SKM-1 (cell line): ENCODE data around the gene DOCK7.

Experiments
- DNase-seq: peaks from one replicate; lab custom pipeline; 2025; ENCODE audit not compliant: unreplicated experiment; lab: John Stamatoyannopoulos, UW

Gene DOCK7

DNA sequence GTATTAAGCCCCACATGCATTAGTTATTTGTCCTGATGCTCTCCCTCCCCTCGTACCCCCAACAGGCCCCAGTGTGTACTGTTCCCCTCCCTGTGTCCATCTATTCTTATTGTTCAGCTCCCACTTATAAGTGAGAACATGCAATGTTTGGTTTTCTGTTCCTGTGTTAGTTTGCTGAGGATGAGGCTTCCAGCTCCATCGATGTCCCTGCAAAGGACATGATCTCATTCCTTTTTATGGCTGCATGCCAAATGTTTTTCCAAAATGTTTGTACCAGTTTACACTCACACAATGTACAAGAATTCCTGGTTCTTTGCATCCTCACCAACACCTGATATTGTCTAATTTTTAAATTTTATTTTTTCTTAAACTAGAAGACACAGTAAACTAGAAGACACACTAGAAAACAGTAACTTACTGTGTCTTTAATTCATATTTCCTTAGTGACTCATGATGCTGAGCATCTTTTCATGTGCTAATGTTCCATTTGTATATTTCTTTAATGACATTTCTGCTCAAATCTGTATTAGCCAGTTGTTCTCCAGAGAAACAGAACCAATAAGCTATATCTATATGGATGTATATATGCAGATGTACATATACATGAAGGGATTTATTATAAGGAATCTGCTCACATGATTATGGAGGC is 270.7 kb downstream of the DOCK7 start:
- DNase-seq, result no peak

DNA sequence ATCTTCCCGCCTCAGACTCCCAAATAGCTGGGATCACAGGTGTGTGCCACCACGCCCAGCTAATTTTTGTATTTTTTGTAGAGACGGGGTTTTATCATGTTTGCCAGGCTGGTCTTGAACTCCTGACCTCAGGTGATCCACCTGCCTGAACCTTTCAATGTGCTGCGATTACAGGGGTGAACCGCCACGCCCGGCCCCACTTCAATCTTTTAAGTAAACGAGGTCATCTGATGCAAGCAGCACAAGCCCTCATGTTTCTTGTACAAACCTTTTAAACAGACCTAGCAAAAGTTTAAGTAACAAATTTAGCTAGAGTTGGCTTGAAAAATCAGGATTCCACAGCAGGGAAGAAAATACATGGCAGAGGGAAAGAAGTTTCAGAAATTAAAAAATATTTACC is 272.5 kb downstream of the DOCK7 start:
- no peak for DNase-seq

- peak; percentile 19 for DNase-seq
These were observed 280.7 kb downstream of the DOCK7 start for GRCh38 chr1:62407398-62408009.

GRCh38 chr1:62406576-62406975 is 281.6 kb downstream of the DOCK7 start:
- no peak for DNase-seq

DNA sequence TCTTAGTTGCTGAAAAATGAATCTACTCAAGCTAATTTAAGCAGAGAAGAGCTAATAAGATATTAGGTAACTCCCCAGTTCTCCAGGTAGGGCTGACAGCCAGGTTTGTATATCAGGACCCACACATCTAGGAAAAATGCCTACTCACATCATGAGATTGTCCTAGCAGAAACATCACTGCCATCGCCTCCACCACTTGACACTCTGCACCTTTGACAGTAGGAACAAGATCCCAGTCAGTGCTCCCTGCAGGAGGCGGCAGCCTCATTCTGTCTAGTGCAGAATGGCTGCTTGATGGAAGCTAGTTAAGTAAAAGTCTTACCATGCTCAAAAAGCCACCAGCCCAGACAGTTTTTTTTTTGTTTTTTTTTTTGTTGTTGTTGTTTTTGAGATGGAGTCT is 282.9 kb downstream of the DOCK7 start:
- DNase-seq, result no peak
